Progenitor cell of endocrine pancreas (in vitro differentiated cells): ENCODE results near the gene PRKAR1A. TPM values are rescaled to one million over a fixed set of nuclear protein-coding genes. Genes with fewer than 3 reads are reported as not detected.
A peak's percentile ranks its signal among the peaks of the same experiment; 100 is the strongest.

Experiments used
- DNase-seq: peaks from one replicate; pipeline ENCODE4 v3.0.0; 2021; ENCODE audit warnings: low spot score; ENCODE audit not compliant: unreplicated experiment
- H3K27ac Mint-ChIP-seq: 2 replicates; pipeline ENCODE4 v1.8.0; 2021; ENCODE audit warnings: mild to moderate bottlenecking, moderate library complexity, mixed read lengths
- H3K27me3 Mint-ChIP-seq: 2 replicates; pipeline ENCODE4 v1.8.0; 2021; ENCODE audit warnings: mixed read lengths
- H3K36me3 Mint-ChIP-seq: 2 replicates; pipeline ENCODE4 v1.8.0; 2022; ENCODE audit warnings: mixed read lengths; ENCODE audit not compliant: insufficient read depth
- H3K4me1 Mint-ChIP-seq: 2 replicates; pipeline ENCODE4 v1.8.0; 2021; ENCODE audit warnings: low read depth, mixed read lengths
- H3K4me3 Mint-ChIP-seq: 2 replicates; pipeline ENCODE4 v1.8.0; 2021; ENCODE audit warnings: low read depth, mild to moderate bottlenecking, moderate library complexity, mixed read lengths
- H3K9me3 Mint-ChIP-seq: 2 replicates; pipeline ENCODE4 v1.8.0; 2021; ENCODE audit warnings: low read depth, mixed read lengths
- total RNA-seq: library from RNA; stranded (reverse); gene quantifications from 2 replicates; pipeline ENCODE4 v1.2.1, GENCODE V29; 2021
- TF ChIP-seq, protein P1 (sequence below): fragments of 200-600 bp; sonication (generic); IDR thresholded peaks from one replicate; pipeline ENCODE4 v1.5.0; 2021; ENCODE audit warnings: antibody characterized with exemption, mild to moderate bottlenecking; ENCODE audit not compliant: unreplicated experiment

Gene PRKAR1A
- total RNA-seq, 1 donor from 2014 or later = 337 TPM

DNA sequence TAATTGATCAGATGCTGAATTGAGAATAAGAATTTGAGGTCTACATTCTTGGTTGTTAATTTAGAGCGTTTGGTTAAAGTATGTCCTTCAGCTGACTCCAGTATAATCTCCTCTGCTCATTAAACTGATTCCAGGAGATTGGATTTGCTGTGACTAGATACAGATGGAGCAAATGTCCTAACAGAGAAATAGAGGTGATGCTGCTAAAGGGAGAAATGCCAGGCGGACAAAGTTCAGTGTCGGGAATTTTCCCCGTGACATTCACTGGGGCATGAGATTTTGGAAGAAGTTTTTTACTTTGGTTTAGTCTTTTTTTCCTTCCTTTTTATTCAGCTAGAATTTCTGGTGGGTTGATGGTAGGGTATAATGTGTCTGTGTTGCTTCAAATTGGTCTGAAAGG lies 19.0 kb downstream of the PRKAR1A start:
- H3K4me1 Mint-ChIP-seq = peaks cover 24% of the 10 kb centered on the region
- no peaks in the 10 kb centered on the region for H3K9me3 Mint-ChIP-seq
- no peak overlapping the region for H3K4me3 Mint-ChIP-seq
- H3K27ac Mint-ChIP-seq = no peak overlapping the region
- DNase-seq = no peak
- peaks cover 43% of the 10 kb centered on the region for H3K36me3 Mint-ChIP-seq
- TF ChIP-seq, protein P1, sequence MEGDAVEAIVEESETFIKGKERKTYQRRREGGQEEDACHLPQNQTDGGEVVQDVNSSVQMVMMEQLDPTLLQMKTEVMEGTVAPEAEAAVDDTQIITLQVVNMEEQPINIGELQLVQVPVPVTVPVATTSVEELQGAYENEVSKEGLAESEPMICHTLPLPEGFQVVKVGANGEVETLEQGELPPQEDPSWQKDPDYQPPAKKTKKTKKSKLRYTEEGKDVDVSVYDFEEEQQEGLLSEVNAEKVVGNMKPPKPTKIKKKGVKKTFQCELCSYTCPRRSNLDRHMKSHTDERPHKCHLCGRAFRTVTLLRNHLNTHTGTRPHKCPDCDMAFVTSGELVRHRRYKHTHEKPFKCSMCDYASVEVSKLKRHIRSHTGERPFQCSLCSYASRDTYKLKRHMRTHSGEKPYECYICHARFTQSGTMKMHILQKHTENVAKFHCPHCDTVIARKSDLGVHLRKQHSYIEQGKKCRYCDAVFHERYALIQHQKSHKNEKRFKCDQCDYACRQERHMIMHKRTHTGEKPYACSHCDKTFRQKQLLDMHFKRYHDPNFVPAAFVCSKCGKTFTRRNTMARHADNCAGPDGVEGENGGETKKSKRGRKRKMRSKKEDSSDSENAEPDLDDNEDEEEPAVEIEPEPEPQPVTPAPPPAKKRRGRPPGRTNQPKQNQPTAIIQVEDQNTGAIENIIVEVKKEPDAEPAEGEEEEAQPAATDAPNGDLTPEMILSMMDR = no peak
- H3K27me3 Mint-ChIP-seq = no peaks in the 10 kb centered on the region

DNA sequence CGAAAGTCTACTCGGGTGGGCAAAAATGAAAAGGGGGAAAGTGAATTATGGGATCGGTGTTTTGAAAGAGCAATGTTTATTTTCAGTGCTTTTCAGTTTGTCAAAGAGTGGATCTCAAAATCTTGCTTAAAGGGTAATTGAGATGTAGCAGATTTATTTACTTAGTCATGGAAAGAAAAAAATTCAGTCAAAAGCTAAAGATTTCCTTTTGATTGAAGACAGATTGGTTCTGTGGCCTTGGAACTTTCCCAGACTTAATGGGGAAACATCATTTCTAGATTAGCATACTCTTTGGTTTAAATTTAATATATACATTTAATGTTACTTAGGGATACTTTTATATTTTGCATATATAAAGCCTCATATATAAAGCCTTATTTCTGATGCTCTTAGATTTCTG lies 20.6 kb downstream of the PRKAR1A start:
- TF ChIP-seq, protein P1 = no peak
- H3K4me3 Mint-ChIP-seq = no peak overlapping the region
- H3K27ac Mint-ChIP-seq = no peak overlapping the region
- no peaks in the 10 kb centered on the region for H3K9me3 Mint-ChIP-seq
- H3K27me3 Mint-ChIP-seq = no peaks in the 10 kb centered on the region
- peaks cover 21% of the 10 kb centered on the region for H3K4me1 Mint-ChIP-seq
- no peak for DNase-seq
- H3K36me3 Mint-ChIP-seq = peaks cover 37% of the 10 kb centered on the region

DNA sequence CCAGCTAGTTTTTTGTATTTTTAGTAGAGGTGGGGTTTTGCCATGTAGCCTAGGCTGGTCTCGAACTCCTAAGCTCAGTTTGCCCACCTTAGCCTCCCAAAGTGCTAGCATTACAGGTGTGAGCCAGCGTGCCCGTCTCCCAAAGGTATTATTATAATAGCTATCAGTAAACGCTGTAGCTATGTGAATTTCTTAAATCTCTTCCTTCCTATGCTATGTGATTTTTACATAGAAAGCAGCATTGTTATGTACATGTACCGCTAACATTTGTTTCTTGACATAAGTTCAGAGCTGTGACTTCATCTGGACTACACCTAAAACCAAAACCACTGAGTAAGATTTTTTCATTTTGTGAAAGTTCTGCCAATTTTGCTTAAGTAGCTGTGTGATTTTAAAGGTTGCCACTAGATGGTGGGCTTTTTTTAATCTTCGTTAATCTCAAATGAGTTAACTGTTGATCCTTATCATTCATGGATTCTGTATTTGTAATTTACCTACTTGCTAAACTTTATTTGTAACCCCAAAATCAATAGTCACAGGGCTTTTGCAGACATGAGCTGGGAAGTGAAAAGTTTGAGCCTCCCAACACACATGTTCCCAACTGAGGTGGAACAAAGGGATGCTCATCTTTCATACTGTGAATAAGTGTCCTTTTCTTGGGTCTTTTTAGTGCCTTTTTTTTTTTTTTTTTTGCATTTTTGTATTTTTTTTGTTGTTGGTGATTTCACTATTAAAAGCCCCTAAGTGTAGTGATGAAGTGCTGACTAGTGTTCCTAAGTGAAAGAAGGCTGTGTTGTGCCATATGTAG lies 21.9 kb downstream of the PRKAR1A start:
- peaks cover 31% of the 10 kb centered on the region for H3K36me3 Mint-ChIP-seq
- no peak for DNase-seq
- H3K4me1 Mint-ChIP-seq = peaks cover 21% of the 10 kb centered on the region

DNA sequence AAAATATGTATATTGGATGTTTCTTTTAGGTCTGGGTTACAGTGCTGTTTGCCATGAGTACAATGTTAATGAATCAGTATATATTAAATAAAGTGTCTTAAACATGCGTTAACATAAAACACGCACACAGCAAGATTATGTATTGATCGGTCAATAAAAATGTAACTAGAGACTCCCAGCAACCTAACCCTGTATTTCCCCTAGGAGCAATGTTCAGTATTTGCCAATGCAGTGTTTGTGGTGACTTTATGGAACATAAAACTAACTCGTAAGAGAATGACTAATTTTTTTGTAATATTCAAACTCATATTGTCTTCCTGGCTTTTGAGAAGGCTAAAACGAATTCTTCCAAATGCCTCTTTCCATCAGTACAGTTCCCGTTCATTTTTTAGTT lies 22.5 kb downstream of the PRKAR1A start:
- TF ChIP-seq, protein P1 = no peak
- peaks cover 21% of the 10 kb centered on the region for H3K4me1 Mint-ChIP-seq
- no peak for DNase-seq
- H3K4me3 Mint-ChIP-seq = no peak overlapping the region
- H3K27ac Mint-ChIP-seq = no peak overlapping the region
- no peaks in the 10 kb centered on the region for H3K27me3 Mint-ChIP-seq
- H3K36me3 Mint-ChIP-seq = peaks cover 28% of the 10 kb centered on the region
- no peaks in the 10 kb centered on the region for H3K9me3 Mint-ChIP-seq

More for the DNA sequence above, 21.9 kb downstream of the PRKAR1A start:
- Mint-ChIP-seq H3K9me3 (no peaks in the 10 kb centered on the region), H3K27ac (no peak overlapping the region), H3K27me3 (no peaks in the 10 kb centered on the region), H3K4me3 (no peak overlapping the region)
- TF ChIP-seq, protein P1 = peak; percentile 55

DNA sequence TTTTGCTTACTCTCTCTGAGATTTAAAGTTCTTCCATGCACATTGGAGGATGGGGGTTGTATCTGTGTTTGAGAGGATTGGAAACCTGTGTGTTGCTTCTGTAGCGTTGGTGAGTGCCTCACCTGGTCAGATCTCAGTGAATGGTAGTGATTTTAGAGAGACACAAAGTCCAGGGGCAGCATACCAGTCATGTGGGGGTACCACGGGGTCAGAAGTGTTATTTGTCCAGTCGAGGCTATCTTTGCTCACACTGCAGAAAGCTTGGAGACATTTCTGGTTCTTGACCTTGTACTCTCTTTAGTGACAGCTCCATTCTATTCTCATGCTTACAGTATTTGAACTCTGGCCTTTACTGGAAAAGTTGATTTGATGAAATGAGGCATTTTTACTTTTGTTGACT lies 23.7 kb downstream of the PRKAR1A start:
- TF ChIP-seq, protein P1 = no peak
- DNase-seq = no peak
- no peaks in the 10 kb centered on the region for H3K9me3 Mint-ChIP-seq
- H3K4me1 Mint-ChIP-seq = peaks cover 21% of the 10 kb centered on the region
- no peak overlapping the region for H3K4me3 Mint-ChIP-seq
- peaks cover 20% of the 10 kb centered on the region for H3K36me3 Mint-ChIP-seq
- H3K27ac Mint-ChIP-seq = peak overlapping the region; percentile 1
- H3K27me3 Mint-ChIP-seq = no peaks in the 10 kb centered on the region
